Islet of Langerhans (tissue), 1 donor: Measurements from ENCODE around the gene MSANTD1.

Experiments used
- FAIRE-seq: peaks from one replicate; lab custom pipeline; 2011; peaks lifted over from hg19 to GRCh38; lab: Jason Lieb, UNC

The MSANTD1 gene

GRCh38 chr4:3248811-3249661 is at the start of gene MSANTD1:
Gene MSANTD1 (plus strand): TSS chr4:3249159. CDS start chr4:3249223, 64 bp downstream.
- FAIRE-seq = no peak

- no peak for FAIRE-seq
Observed at GRCh38 chr4:3199653-3200422, 49.1 kb upstream of the MSANTD1 start.

DNA sequence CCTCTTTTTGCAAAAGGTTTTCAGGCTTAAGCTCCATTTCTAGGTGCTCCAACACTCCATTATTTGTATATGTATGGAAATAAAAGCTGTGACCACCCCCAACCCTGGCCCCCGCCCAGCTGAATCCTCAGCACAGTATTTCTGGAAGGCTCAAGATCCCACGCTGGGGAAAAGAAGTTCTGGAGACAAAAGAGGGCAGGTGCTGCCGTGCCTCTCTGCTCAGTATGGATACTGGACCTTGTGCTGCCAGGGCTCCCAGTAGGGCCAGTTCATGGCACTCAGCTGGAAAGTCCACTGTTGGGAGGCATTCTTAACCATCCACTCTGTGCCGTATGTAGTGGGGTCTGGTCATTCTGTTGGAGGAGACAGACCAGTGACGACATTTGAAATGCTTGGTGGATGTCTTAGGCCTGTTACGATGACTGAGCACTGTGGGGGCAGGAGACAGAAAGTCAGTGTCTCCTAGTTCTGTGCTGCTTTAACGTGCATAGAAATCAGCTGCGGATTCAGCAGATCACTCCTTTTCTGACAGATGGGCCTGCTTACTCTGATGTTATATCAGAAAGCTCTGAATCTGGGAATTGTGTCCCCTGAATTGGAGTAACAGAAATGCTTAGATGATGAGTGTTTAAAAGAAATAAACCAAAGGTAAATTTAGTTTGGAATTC is 48.4 kb upstream of the MSANTD1 start:
- FAIRE-seq = no peak

DNA sequence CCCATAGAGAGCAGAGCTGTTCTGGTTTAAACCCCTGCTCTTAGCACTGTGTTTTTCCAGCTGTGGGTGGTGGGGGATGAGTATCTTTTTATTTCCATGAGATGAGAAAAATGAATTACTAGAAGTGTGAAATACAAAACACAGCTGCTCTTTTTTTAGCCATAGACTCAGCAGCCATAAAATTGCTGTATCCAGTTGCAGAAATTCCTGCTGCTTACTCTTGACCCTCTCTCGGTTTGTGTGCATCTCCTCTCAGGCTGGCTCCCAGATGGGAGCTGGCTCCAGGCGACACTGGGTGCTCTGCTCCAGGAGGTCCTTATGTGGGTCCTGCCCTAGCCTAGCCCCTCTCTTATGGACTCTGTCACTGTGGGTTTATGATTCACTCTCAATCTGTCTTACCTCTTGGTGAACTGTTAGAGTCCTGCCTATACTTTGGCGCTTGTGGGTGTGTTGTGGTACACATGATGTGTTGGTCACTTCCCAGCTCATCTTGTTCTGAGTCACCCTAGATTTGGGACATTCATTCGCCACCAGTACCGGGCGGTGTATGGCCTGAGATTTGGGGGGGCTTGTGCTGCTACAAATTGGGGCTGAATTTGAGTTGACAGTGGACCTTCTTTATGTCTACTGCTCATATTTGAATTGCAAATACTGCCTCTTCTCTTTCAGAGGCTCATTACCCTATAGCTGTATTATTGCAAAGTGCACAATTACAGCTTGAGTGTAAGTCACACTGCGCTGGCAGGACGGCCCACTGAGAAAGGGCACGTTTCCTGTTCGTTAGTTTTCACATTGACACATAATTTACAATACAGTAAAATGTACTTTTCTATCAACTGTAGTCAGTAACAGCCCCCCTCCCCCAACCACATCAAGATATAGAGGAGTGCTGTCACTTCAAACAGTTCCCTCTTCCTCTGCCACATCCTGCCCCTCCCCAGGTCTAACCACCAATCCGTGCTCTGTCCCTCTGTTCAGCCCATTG is 46.9 kb upstream of the MSANTD1 start:
- FAIRE-seq = no peak

GRCh38 chr4:3202836-3203820 is 45.8 kb upstream of the MSANTD1 start:
- no peak for FAIRE-seq

- FAIRE-seq = no peak
Observed at GRCh38 chr4:3203971-3204431, 45.0 kb upstream of the MSANTD1 start.

GRCh38 chr4:3205995-3206394 is 43.0 kb upstream of the MSANTD1 start:
- no peak for FAIRE-seq

- no peak for FAIRE-seq
Observed at GRCh38 chr4:3206439-3207100, 42.4 kb upstream of the MSANTD1 start.

DNA sequence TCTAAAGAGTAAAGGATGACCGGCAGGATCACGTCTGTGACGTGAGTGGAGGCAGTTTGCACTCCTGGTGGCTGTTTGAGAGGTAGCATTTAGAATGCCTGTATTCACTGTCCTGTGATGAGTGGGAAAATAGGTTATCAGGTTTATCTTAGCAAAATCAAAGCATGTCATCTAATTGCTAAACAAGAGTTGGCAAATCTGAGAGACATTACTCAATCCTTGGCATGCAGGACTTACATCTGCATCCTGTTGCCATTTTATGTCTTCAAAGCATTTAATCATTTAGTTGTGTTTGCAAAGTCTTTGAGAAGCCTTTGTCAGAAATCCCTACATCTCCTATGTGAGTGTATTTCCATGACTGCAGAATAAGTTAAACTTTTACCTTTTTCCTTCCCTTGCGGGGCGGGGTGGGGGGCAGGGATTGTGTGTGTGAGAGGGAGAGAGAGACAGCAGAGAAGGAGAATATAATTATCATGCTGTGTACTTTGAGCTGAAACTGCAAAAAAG is 41.4 kb upstream of the MSANTD1 start:
- no peak for FAIRE-seq

- no peak for FAIRE-seq
Observed at GRCh38 chr4:3208826-3209225, 40.1 kb upstream of the MSANTD1 start.

DNA sequence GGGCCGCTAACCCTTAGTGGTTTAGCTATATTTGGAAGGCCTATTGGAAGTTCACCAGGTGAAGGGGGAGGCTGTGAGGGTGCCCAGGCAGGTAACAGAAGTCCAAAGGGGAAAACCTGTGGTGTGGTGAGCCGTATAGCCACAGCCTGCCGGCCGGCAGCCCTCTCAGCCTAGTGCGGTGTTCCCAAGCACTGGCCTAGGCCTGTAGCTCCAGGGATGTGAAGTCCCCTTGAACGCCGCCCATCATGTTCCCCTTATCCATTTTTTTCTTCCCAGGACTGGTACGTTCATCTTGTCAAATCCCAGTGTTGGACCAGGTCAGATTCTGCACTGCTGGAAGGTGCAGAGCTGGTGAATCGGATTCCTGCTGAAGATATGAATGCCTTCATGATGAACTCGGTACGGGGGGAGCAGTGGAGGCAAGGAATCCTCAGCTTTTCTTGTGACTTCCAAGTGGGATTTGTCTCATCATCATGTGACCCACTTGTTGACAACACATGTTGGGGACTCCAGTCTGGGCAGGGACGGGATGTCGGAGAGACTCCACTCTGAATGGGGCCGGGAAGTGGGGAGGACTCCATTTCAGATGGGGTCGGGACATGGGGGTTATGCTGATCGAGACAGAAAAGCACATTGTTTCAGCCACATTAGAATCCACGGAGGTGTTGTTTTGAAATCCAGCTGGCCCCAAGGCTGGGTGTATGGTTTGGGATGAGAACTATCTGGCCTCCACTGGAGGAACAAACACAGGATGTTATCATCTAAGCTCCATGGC is 39.2 kb upstream of the MSANTD1 start:
- no peak for FAIRE-seq

GRCh38 chr4:3210467-3210866 is 38.5 kb upstream of the MSANTD1 start:
- FAIRE-seq = no peak

- no peak for FAIRE-seq
Observed at GRCh38 chr4:3211866-3212265, 37.1 kb upstream of the MSANTD1 start.

DNA sequence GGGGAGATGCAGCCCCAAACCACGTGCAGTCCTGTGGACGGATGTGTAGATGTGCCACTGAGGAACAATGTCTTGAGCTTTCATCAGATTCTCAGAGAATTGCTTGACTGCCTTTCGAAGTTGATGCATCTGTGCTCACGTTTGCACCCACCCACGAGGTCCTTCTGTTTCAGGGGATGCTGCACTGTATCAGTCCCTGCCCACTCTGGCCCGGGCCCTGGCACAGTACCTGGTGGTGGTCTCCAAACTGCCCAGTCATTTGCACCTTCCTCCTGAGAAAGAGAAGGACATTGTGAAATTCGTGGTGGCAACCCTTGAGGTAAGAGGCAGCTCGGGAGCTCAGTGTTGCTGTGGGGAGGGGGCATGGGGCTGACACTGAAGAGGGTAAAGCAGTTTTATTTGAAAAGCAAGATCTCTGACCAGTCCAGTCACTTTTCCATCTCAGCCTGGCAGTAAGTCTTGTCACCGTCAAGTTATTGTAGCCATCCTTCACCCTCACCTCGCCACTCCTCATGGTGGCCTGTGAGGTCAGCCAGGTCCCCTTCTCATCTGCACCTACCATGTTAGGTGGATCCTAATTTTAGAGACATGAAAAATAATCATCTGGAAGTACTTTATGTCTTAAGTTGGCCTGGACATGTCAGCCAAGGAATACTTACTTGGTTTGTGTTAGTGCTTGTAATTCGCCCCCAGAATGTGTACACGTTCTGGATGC is 36.4 kb upstream of the MSANTD1 start:
- FAIRE-seq = no peak

DNA sequence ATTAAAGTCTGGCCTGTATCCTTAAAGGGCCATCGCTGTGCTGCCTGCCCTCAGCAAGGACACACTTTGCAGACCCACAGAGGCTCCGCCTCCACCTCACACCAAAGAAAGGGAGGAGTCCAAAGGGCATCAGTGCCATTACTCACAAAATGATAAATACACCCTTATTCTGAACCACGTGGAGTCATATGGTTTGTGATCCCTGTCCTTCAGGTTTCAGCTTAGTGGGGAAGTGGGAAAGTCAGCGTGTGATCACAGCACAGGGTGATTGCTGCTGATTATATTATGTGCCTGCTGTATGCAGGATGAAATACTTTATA is 35.9 kb upstream of the MSANTD1 start:
- FAIRE-seq = no peak

DNA sequence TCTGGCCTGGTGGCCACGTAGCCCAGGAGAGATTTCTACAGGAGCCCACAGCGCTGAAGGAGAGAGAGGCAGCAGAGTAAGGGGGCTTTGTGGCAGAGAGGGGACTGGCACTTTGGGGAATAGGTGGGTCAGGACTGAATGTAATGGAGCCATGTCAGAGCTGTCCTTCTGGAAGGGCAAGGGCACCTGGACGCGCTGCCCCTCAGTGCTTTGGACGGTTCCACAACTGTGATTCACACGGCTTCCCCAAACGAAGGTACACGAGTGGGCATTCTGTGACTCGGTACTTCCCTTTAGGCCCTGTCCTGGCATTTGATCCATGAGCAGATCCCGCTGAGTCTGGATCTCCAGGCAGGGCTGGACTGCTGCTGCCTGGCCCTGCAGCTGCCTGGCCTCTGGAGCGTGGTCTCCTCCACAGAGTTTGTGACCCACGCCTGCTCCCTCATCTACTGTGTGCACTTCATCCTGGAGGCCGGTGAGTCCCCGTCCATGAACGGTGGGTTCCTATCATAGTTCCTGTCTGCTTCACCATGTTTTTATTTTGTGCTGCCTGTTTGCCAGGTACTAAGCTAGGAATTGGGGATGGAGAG is 35.2 kb upstream of the MSANTD1 start:
- no peak for FAIRE-seq

- FAIRE-seq = no peak
Observed at GRCh38 chr4:3215256-3215655, 33.7 kb upstream of the MSANTD1 start.

DNA sequence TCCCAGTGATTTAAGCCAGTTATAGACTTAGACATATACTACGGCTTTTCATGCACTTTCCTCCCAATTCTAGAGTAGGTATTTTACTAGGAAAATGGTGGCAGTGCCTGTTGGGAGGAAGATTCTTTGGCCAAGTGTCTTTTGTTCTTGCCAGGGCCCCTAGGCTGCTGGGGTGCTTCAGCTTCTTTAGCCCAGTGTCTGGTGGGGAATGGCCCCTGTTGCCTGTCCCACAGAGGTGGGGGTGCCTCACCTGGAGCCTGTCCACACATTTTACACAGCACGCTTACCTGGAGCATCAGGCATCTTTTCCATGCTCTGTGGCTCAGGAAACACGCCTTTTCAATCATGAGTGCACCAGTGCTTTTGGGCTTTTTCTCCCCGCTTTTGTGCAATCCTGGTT is 33.2 kb upstream of the MSANTD1 start:
- FAIRE-seq = no peak
